ENCODE measurements around the gene CTXND1. TPM values are rescaled to one million over a fixed set of nuclear protein-coding genes. Genes with fewer than 3 reads are reported as not detected.

Gene CTXND1
- total and polyA plus RNA-seq, 2 of the 13 experiments (the other 11 are each of a cell fraction or from before 2014, with no cell fraction given) = 1.2 to 2.1 TPM

DNA sequence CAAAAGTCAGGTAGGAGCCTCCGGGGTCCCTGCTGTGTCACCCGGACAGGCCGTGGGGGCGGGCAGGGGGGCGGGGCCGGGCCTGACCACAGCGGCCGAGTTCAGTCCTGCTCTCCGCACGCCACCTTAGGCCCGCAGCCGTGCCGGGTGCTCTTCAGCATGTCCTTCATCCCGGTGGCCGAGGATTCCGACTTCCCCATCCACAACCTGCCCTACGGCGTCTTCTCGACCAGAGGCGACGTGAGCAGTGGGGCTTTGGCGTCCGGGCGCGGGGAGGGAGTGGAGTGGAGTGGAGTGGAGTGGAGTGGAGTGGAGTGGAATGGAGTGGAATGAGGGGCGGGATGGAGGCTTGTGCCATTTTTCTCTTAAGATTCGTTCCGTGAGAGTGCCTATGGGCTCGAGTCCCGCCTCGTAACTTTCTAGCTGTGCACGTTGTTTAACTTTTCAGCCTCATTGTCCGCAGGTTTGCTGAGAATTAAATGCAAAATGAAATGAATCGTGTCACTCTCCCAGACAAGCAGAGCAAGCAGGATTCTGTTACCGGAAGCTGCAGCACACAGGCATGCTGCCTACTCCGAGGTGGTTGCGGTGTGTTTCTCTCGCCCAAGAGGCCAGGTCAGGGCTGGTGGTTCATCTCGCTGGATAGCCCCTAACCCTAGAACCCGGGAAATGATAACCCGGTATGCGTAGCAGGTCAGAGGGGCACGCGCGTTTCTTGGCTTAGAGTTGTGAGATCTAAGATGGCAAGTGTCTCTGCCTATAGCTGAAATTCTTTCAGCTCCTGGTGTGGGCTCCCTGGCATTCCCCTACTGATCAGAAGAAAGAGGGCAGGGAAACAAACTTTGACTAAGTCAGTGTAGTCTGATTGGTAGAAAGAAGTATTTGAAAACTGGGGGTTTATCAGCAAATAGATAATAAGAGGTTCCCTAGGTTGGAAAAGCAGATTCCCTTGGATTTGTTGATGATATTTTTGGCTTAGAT lies 98.8 kb downstream of the CTXND1 start, which contains the start of gene FAH (continued):
- TF ChIP-seq ELF1 (CRISPR knock-in tag; IDR thresholded peaks at IDR 0.05) = peak; percentile 67
- TF ChIP-seq ATF7 (IDR thresholded peaks at IDR 0.05) = no peak
- TF ChIP-seq ATF7 (CRISPR knock-in tag; IDR thresholded peaks at IDR 0.05) = no peak
- no peak for TF ChIP-seq NFIC (IDR thresholded peaks at IDR 0.05; ENCODE audit: low read length)
- 0 out of 2 replicates have a peak, but pooled peaks have one; percentile 40 for TF ChIP-seq ZNF605 (CRISPR knock-in tag; IDR thresholded peaks at IDR 0.05)
- no peak for TF ChIP-seq REL (CRISPR knock-in tag; conservative IDR thresholded peaks at IDR 0.05)
- TF ChIP-seq ZNF337 (CRISPR knock-in tag; IDR thresholded peaks at IDR 0.05; ENCODE audit: borderline replicate concordance, low read depth) = peak; percentile 79; the same call in 1 of the 2 replicates
- peak; percentile 88 for TF ChIP-seq ZNF263 (CRISPR knock-in tag; IDR thresholded peaks at IDR 0.05)
- TF ChIP-seq KLF6 (CRISPR knock-in tag; IDR thresholded peaks at IDR 0.05) = peak; percentile 14; the same call in 1 of the 2 replicates

DNA sequence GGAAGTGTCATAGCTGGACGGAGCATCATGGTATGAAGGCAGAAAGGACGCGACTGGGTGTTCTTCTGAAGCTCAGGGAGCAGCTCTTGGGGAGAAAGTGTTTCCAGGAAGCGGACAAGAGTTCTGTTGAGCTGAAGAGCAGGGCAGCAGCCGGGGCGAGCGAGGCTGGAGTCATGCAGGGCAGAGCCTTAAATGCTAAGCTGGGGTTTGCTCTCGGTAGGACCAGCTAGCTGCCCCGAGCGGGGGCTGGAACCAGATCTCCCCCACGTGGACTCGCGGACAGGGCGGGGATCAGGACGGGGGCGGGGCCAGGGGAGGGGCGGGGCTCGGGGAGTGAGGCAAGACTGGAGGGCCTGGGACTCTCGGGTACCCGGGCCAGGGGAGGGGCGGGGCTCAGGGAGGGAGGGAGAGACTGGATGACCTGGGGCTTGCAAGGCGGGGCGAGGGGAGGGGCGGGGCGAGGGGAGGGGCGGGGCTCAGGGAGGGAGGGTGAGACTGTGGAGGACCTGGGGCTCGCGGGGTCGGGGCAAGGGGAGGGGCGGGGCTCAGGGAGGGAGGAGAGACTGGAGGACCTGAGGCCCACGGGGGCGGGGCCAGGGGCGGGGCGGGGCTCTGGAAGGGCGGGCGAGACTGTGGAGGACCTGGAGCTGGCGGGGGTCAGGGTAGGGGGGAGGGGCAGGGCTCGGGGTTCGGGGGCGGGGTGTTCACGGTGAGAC lies 99.7 kb downstream of the CTXND1 start:
- ATAC-seq (peak; percentile 67), FAIRE-seq (no peak), DNase-seq (ENCODE audit: low spot score) (peak; percentile 90)
- no peaks in the 10 kb centered on the region for H3K36me3 ChIP-seq (replicated peaks in 1 of 2; ENCODE audit: control insufficient read depth in 1 of 2, insufficient read depth in 2 of 2, low read length in 2 of 2)
- H3K9ac ChIP-seq (ENCODE audit: insufficient read depth, low read depth, low read length) = peak overlapping the region; percentile 58
- BruUV-seq (replicated peaks) = no TSS peak
- CTCF ChIA-PET (ENCODE audit: low intra/inter-chr PET ratio, low total read pairs) = no interaction called here
- intact Hi-C loops (cut with micrococcal nuclease; ENCODE audit: unreplicated experiment) = loop anchor here (5.0 to 10.0 kb wide), 2 partner anchors 80 to 268 kb away; no protein-coding TSS in a partner anchor
- 2% methylated on average over 39 of the region's 41 CpGs for WGBS (ENCODE audit: low lambda C conversion rate)
- H2AFZ ChIP-seq (ENCODE audit: low read length) = peak overlapping the region; percentile 83
- H3K79me2 ChIP-seq (ENCODE audit: insufficient read depth, low read length) = peaks cover 24% of the 10 kb centered on the region
- H3K27me3 ChIP-seq (ENCODE audit: control insufficient read depth in 1 of 2, insufficient read depth in 2 of 2, low read length in 2 of 2) = no peaks in the 10 kb centered on the region; a peak in 1 of 5 replicates
- H3K9me3 ChIP-seq (ENCODE audit: low read length) = no peaks in the 10 kb centered on the region
- peak overlapping the region; percentile 48 for H3K27ac ChIP-seq (ENCODE audit: extremely low read length, insufficient read depth, low read length)
- peaks cover 57% of the 10 kb centered on the region for H3K4me1 ChIP-seq (ENCODE audit: insufficient read depth, low read length)
- in situ Hi-C loops (cut with HindIII; ENCODE audit: extremely low pct_ligation_motif_present, low pct_unique_long_range_greater_than_20kb) = loop anchor here (5.0 to 25.0 kb wide), 2 partner anchors 80 to 265 kb away; partner anchors contain the start of gene MTHFS
- H4K20me1 ChIP-seq (ENCODE audit: insufficient read depth, low read length) = no peaks in the 10 kb centered on the region
- POLR2A ChIA-PET = interaction anchor here (0.7 to 3.5 kb wide), 5 partner anchors 10 to 93 kb away, joined by 3 to 24 read pairs (median 5); partner anchors contain the start of gene ZFAND6
- H3K4me2 ChIP-seq (ENCODE audit: low read depth, low read length) = peak overlapping the region; percentile 99
- H3K4me3 ChIP-seq (replicated peaks in 1 of 3; ENCODE audit: insufficient read depth in 1 of 3, low read depth in 2 of 3, low read length in 3 of 3) = peak overlapping the region; percentile 78 to 89 (median 88)
- TF ChIP-seq ZBTB38 (CRISPR knock-in tag; IDR thresholded peaks at IDR 0.05) (no peak), MXD4 (CRISPR knock-in tag; IDR thresholded peaks at IDR 0.05) (peak; percentile 52; the same call in 1 of the 2 replicates), YEATS4 (CRISPR knock-in tag; IDR thresholded peaks at IDR 0.05; ENCODE audit: borderline replicate concordance) (peak; percentile 1; the same call in 1 of the 2 replicates), ZIK1 (CRISPR knock-in tag; IDR thresholded peaks at IDR 0.05; ENCODE audit: borderline replicate concordance, low read depth) (0 out of 2 replicates have a peak, but pooled peaks have one; percentile 11), RXRA (CRISPR knock-in tag; IDR thresholded peaks at IDR 0.05) (no peak), POLR2A (IDR thresholded peaks at IDR 0.05; ENCODE audit: insufficient read depth in 1 of 2, low read depth in 2 of 2, low read length in 2 of 2) (peak; percentile 35 to 69; a peak in 2 of 4 replicates), SAP130 (CRISPR knock-in tag; IDR thresholded peaks at IDR 0.05; ENCODE audit: low read depth) (peak; percentile 25; the same call in 1 of the 2 replicates)
- TF ChIP-seq, protein P1, sequence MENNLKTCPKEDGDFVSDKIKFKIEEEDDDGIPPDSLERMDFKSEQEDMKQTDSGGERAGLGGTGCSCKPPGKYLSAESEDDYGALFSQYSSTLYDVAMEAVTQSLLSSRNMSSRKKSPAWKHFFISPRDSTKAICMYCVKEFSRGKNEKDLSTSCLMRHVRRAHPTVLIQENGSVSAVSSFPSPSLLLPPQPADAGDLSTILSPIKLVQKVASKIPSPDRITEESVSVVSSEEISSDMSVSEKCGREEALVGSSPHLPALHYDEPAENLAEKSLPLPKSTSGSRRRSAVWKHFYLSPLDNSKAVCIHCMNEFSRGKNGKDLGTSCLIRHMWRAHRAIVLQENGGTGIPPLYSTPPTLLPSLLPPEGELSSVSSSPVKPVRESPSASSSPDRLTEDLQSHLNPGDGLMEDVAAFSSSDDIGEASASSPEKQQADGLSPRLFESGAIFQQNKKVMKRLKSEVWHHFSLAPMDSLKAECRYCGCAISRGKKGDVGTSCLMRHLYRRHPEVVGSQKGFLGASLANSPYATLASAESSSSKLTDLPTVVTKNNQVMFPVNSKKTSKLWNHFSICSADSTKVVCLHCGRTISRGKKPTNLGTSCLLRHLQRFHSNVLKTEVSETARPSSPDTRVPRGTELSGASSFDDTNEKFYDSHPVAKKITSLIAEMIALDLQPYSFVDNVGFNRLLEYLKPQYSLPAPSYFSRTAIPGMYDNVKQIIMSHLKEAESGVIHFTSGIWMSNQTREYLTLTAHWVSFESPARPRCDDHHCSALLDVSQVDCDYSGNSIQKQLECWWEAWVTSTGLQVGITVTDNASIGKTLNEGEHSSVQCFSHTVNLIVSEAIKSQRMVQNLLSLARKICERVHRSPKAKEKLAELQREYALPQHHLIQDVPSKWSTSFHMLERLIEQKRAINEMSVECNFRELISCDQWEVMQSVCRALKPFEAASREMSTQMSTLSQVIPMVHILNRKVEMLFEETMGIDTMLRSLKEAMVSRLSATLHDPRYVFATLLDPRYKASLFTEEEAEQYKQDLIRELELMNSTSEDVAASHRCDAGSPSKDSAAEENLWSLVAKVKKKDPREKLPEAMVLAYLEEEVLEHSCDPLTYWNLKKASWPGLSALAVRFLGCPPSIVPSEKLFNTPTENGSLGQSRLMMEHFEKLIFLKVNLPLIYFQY (CRISPR knock-in tag; IDR thresholded peaks at IDR 0.05; ENCODE audit: borderline replicate concordance) = no peak
- TF ChIP-seq, protein P2, sequence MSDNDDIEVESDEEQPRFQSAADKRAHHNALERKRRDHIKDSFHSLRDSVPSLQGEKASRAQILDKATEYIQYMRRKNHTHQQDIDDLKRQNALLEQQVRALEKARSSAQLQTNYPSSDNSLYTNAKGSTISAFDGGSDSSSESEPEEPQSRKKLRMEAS (IDR thresholded peaks at IDR 0.05) = peak; percentile 49

Measured in HepG2 (cell line).